Endodermal cell (in vitro differentiated cells): ENCODE results near the gene TMEM30B. TPM values are rescaled to one million over a fixed set of nuclear protein-coding genes. Genes with fewer than 3 reads are reported as not detected.

Experiments
- DNase-seq: peaks from one replicate; pipeline ENCODE4 v3.0.0-alpha.2; 2017
- H3K27ac ChIP-seq: 2 replicates; pipeline ENCODE4 v1.5.1; 2013; ENCODE audit warnings: mild to moderate bottlenecking, low read depth, low read length, moderate library complexity
- H3K27me3 ChIP-seq: 2 replicates; pipeline ENCODE4 v1.6.1; 2013; ENCODE audit warnings: mild to moderate bottlenecking, low read length, moderate library complexity; ENCODE audit not compliant: insufficient read depth, control insufficient read depth, poor library complexity, severe bottlenecking
- H3K36me3 ChIP-seq: 2 replicates; pipeline ENCODE4 v1.7.0; 2013; ENCODE audit warnings: mild to moderate bottlenecking, low read length, moderate library complexity; ENCODE audit not compliant: control insufficient read depth, insufficient read depth
- H3K4me1 ChIP-seq: one replicate; pipeline ENCODE4 v1.7.0; 2013; ENCODE audit warnings: low read length; ENCODE audit not compliant: control insufficient read depth, insufficient read depth
- H3K4me3 ChIP-seq: 2 replicates; pipeline ENCODE4 v1.5.1; 2013; ENCODE audit warnings: mild to moderate bottlenecking, low read length, moderate library complexity
- H3K9ac ChIP-seq: 2 replicates; pipeline ENCODE4 v1.6.1; 2013; ENCODE audit warnings: mild to moderate bottlenecking, low read length, moderate library complexity; ENCODE audit not compliant: poor library complexity, severe bottlenecking; ENCODE audit errors: extremely low read depth
- H3K9me3 ChIP-seq: 2 replicates; pipeline ENCODE4 v1.6.1; 2013; ENCODE audit warnings: mild to moderate bottlenecking, low read length, moderate library complexity; ENCODE audit not compliant: control insufficient read depth
- H3K27ac Mint-ChIP-seq: 2 replicates; pipeline ENCODE4 v1.8.0; 2020; ENCODE audit warnings: mixed read lengths
- H3K27me3 Mint-ChIP-seq: 2 replicates; pipeline ENCODE4 v1.8.0; 2021; ENCODE audit warnings: mild to moderate bottlenecking, mixed read lengths; ENCODE audit not compliant: insufficient read depth
- H3K36me3 Mint-ChIP-seq: 2 replicates; pipeline ENCODE4 v1.8.0; 2020; ENCODE audit warnings: low read depth, mixed read lengths
- H3K4me1 Mint-ChIP-seq: 2 replicates; pipeline ENCODE4 v1.8.0; 2020; ENCODE audit warnings: mixed read lengths
- H3K4me3 Mint-ChIP-seq: 2 replicates; pipeline ENCODE4 v1.8.0; 2020; ENCODE audit warnings: mild to moderate bottlenecking, moderate library complexity, mixed read lengths
- H3K9me3 Mint-ChIP-seq: 2 replicates; pipeline ENCODE4 v1.8.0; 2020; ENCODE audit warnings: mild to moderate bottlenecking, mixed read lengths
- WGBS, 2 experiments: methylation state at CpG; one replicate each; pipeline versions ENCODE4 v1.1.5 to v1.1.7; 2013; ENCODE audit warnings: missing lambda C conversion rate in 2 of 2, mixed read lengths in 1 of 2; ENCODE audit not compliant: insufficient coverage in 1 of 2, insufficient read length in 1 of 2; 5-methylcytosine and 5-hydroxymethylcytosine counted together
- total RNA-seq, 2 donors: library from RNA; stranded (reverse); fragmentation: NEBNext Ultra II Directional in 1 of 2; extraction: Animal tissue kit (Norgen Biotek cat#: 25700) in 1 of 2; gene quantifications; 2 replicates in 1 of 2; 3 replicates in 1 of 2; pipeline ENCODE4 v1.2.1, GENCODE V29; 2021
- TF ChIP-seq, protein P1 (sequence below): fragments of 200-600 bp; sonication (generic); conservative IDR thresholded peaks from 2 replicates; pipeline ENCODE4 v1.5.0; 2021; ENCODE audit warnings: antibody characterized with exemption, mild to moderate bottlenecking

The TMEM30B gene
- total RNA-seq, 2 donors from 2014 or later: 10.1 to 11.4 TPM

DNA sequence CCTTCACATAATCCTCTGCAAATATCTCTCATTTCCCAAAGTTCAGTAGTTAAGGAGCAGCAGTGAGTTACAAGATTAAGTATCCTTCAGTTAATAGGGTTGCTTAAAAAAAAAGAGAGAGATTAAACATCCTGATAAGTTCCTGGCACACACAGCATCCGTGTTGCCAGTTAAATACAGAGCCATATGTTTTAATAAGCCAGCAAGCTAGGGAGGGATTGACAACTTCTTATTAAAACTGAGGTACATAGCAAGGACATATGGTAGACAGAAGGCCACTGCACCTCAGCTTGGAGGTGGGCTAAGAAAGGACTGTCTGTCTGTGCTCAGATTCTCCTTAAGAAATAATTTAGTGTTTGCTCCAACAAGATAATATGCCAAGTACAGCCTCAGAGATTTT, 9.6 kb upstream of the TMEM30B start:
- H3K4me1 ChIP-seq: no peaks in the 10 kb centered on the region
- H3K9ac ChIP-seq: no peak overlapping the region
- no peak for DNase-seq
- H3K27me3 Mint-ChIP-seq: no peaks in the 10 kb centered on the region
- H3K27me3 ChIP-seq: peaks cover 4% of the 10 kb centered on the region
- no peak overlapping the region for H3K27ac Mint-ChIP-seq
- H3K9me3 Mint-ChIP-seq: no peaks in the 10 kb centered on the region
- no peak overlapping the region for H3K4me3 ChIP-seq
- peaks cover 7% of the 10 kb centered on the region for H3K4me1 Mint-ChIP-seq
- H3K36me3 Mint-ChIP-seq: no peaks in the 10 kb centered on the region
- no peaks in the 10 kb centered on the region for H3K36me3 ChIP-seq
- H3K27ac ChIP-seq: no peak overlapping the region
- 71 to 89% methylated on average over 1 of the region's 1 CpG for WGBS, 2 experiments
- no peak overlapping the region for H3K4me3 Mint-ChIP-seq
- no peaks in the 10 kb centered on the region for H3K9me3 ChIP-seq
- TF ChIP-seq, protein P1, sequence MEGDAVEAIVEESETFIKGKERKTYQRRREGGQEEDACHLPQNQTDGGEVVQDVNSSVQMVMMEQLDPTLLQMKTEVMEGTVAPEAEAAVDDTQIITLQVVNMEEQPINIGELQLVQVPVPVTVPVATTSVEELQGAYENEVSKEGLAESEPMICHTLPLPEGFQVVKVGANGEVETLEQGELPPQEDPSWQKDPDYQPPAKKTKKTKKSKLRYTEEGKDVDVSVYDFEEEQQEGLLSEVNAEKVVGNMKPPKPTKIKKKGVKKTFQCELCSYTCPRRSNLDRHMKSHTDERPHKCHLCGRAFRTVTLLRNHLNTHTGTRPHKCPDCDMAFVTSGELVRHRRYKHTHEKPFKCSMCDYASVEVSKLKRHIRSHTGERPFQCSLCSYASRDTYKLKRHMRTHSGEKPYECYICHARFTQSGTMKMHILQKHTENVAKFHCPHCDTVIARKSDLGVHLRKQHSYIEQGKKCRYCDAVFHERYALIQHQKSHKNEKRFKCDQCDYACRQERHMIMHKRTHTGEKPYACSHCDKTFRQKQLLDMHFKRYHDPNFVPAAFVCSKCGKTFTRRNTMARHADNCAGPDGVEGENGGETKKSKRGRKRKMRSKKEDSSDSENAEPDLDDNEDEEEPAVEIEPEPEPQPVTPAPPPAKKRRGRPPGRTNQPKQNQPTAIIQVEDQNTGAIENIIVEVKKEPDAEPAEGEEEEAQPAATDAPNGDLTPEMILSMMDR: no peak

DNA sequence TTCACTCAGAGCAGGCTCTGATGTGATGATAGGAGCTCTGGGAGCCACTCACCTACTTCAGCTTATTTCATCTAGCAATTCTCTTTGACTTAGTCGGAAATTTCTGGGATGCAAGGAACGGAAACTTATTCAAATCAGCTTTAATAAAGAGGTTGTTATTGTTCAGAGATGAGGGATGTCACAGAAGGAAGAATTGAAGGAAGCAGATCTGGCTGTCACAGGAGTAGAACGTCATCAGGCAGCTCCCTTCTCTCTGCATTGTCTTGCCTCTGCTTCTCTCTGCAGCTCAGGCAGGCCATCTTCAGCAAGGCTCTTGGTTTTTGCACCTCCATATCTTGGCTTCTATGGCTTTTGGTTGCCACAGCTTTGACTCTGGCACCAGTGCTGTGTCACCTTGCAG, 7.6 kb upstream of the TMEM30B start:
- DNase-seq: no peak
- Mint-ChIP-seq H3K9me3 (no peaks in the 10 kb centered on the region), H3K36me3 (no peaks in the 10 kb centered on the region), H3K27ac (no peak overlapping the region), H3K4me3 (no peak overlapping the region), H3K27me3 (peaks cover 6% of the 10 kb centered on the region), H3K4me1 (peaks cover 11% of the 10 kb centered on the region)
- 84 to 100% methylated on average over 2 to 3 of the region's 3 CpGs for WGBS, 2 experiments
- Histone ChIP-seq H3K27me3 (peaks cover 9% of the 10 kb centered on the region), H3K4me1 (no peaks in the 10 kb centered on the region), H3K4me3 (no peak overlapping the region), H3K36me3 (no peaks in the 10 kb centered on the region), H3K27ac (no peak overlapping the region), H3K9ac (no peak overlapping the region), H3K9me3 (no peaks in the 10 kb centered on the region)
- TF ChIP-seq, protein P1: no peak

DNA sequence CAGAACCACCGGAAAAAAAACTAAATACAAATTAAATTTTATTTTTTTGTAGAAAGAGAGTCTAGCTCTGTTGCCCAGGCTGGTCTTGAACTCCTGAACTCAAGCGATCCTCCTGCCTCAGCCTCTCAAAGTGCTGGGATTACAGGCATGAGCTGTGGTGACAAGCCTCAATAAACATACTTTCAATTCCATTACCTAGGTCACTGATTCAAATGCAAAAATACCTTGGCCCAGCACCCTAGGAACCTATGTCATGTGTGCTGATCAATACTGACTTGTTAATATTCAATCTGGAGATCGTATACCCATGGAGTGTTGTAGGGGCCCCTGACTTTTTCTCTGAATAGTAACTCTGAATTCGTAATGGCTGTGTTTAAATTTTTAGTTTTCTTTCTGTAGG, 7.1 kb upstream of the TMEM30B start:
- 79 to 81% methylated on average over 2 to 3 of the region's 4 CpGs for WGBS, 2 experiments
- Mint-ChIP-seq H3K4me1 (peaks cover 11% of the 10 kb centered on the region), H3K4me3 (no peak overlapping the region), H3K27ac (no peak overlapping the region), H3K9me3 (no peaks in the 10 kb centered on the region), H3K27me3 (peaks cover 6% of the 10 kb centered on the region), H3K36me3 (no peaks in the 10 kb centered on the region)
- Histone ChIP-seq H3K27me3 (peaks cover 14% of the 10 kb centered on the region), H3K27ac (no peak overlapping the region), H3K4me3 (no peak overlapping the region), H3K9ac (no peak overlapping the region), H3K9me3 (no peaks in the 10 kb centered on the region), H3K36me3 (no peaks in the 10 kb centered on the region), H3K4me1 (no peaks in the 10 kb centered on the region)
- TF ChIP-seq, protein P1: no peak
- DNase-seq: no peak
